ENCODE results near the gene AMT.
A peak's percentile ranks its signal among the peaks of the same experiment; 100 is the strongest.
"Not testable (repeated sequence)": the region's sequence is repeated elsewhere in the genome, so short reads cannot be mapped to it uniquely, and the experiment has no call there.

Gene AMT

DNA sequence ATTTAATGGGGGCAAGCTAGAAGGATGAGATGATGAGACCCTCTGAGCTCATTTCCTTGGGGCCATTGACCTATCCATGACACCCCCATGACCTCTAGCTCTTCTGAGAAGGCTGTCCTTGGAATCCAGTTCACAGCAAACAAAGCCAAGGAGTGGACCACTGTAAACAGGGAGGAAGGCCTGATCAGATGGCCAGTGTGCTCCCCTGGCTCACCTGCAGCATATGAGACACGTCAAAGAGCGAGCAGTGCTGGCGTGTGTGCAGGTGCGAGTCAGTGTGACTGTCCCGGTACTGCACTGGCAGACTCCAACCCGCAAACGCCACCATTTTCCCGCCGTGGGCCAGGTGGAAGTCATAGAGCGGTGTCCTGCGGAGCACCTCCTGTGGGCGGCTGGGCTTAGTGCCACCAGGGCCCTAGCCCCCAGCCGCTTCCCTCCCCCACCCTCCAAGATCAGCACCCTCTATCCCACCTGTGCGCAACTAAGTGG, 339 bp downstream of the AMT start:
- no peak for DNase-seq

DNA sequence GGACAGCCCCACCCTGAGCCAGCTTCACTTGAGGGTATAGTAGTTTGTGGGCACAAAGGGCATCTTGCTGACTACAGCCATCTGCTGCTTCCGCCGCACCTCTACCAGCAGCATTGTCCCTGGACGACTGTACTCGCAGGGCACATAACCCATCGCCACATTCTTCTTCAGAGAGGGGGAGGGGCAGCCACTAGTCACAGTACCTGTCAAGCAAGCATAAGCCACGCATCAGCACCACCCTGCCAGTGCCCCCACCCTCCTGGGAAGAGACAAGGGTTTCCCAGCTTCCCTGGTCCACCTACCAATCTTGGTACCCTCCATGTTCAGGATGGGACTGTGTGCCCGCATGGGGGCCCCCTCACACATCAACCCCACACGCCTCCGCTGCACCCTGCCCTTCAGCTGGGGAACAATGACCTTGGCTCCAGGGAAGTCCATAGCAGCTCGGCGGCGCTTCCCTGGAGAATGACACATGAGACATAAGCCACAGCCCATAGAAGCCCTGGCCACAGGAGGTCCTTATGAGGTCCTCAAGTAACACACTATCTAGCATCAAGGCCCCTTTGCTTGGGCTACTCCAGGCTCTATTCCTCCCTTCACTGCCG, 4.7 kb downstream of the AMT start:
- no peak for DNase-seq

DNA sequence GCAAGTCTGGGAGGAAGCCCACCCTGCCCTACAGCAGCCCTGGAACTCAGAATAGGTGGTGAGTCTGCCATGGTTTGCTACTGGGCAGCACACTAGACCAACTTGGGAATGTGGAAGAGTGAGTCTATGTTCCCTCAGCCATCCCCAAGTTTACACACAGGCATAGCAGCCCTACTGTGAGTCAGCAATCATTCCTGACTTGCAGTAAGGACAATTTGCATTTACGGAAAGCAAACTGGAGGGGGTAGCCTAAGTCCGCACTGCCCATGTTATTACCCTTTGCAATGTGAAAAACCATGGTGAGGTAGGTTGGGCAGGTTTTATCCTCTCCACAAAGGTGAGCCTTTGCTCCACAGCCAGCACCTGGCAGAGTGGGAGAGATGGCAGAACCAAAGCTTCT, 5.4 kb downstream of the AMT start:
- DNase-seq: no peak

DNA sequence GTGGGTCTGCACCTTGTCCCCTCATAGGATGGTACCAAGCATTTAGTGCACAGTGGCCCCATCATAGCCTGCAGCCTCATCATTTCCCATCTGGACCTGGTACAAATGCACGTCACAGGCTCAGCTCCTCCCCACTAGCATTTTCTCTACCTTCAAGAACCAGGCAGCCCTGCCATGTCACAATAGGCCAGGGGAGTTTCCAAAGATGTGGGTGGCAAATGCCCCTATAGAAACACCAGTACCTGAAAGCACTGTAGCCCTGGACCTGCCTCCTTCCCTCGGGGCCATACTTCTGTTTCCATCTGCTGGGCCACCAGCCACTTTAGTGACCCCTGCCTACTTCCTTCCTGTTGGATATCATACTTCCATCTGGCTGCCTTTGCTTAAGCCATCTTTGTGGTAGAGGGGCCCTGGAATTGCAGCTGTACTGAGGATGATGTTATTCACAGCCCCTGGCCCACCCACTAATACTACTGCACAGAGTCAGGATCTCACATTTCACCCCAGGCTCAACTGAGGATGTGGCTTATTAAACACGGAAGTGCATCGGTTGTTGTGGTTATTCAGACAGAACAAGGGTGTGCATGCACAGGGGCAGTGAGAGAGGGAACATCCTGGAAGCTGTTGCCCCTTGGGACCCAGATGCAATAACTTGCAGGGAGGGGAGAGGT, 6.2 kb downstream of the AMT start:
- no peak for DNase-seq

DNA sequence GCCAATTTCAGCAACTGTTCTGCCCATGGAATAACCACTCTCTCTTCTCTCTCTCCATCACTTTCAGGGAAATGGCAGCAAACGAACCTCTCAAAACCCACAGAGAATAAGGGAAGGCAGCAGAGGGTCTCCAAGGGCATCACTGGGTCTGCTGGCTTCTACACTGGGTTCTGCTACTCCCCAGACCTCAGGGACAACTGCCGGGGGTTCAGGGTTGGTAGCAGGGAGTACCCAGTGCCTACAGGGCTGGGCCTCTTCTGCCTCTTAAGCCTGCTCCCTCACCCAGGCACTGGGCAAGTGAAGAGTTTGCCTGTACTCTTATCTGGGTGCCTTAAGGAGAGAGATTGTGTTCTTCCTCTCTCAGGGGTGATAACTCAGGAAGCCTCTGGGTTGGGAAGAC, 7.5 kb downstream of the AMT start:
- no peak for DNase-seq

DNA sequence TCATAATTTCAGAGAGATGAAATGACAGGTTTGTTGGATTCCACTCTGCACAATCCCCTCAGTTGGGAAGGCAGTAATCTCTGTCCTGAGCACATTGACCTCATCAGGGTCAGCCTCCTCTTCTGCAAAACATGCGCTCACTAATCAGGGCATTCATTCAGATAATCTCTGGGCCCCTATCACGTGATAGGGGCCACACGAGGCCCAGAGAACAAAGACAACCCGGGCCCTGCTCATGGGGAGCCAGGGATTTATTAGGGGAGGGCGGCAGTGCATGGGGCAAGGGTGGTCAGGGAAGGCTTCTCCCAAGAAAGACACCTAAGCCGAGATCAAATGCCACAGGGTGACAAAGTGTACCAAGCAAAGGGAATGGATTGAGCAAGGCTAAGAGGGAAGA, 8.9 kb downstream of the AMT start:
- DNase-seq: no peak

DNA sequence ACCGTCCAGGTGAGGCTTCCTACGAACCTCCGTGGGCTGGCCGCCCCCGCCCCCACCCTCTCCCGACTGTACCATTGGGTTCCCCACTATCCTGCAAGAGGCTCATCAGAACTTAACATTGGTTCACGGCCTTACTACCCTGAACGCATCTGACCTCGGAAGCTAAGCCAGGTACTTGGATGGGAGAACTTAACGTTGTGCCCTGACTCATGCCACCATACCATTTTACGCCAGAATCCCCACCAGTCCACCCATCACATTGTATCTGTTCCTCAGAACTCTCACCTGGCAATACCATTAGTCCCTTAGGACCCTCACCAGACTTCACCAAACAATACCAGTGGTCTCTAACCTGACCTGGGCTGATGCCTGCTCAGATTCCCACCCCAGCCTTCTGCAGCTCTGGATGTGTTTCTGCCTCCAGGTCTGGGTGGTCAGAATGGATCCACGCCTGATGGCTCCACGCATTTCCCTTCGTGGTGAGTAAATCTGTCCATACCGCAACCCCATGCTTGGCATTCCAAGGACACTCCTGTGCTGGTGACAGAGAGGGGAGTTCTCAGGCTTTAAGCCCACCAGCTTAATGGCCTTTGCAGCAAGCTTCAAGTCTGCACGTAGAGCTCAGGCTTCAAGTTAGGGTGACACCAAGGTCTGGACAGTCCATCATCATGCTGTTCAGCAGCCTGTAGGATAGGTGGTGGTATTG, 9.5 kb downstream of the AMT start:
- no peak for DNase-seq

DNA sequence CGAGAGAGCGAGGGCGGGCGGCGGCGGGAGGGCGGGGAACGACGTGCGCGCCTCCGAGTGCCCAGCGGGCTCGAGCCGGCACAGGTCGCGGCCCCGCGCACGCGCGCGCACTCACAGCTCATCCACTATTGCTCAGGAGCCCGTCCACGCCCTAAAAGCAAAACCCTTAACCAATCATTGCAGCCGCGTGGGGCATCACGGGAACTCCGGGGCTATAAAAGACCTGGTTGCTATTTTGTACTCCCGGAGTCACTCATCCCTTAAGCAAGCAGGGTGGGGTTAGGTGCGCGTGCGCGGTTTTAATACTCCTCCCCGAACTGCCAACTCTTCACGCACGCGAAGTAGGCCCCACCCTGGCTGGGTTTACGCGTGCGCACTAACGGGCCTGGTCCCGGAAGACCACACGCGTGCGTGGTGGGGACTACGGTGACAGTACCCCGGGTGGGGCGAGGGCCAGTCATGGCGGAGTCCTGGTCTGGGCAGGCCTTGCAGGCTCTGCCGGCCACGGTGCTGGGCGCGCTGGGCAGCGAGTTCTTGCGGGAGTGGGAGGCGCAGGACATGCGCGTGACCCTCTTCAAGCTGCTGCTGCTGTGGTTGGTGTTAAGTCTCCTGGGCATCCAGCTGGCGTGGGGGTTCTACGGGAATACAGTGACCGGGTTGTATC, 10.2 kb downstream of the AMT start, which contains the start of the genes RHOA and TCTA:
RHOA (minus strand) TSS at position 9 of the 664 bp plus-strand sequence. CDS start 36,387 bp downstream, outside the sequence.
TCTA (plus strand) TSS at position 456 of the 664 bp plus-strand sequence; CDS start at position 460, 4 bp downstream.
- DNase-seq: peak; percentile 85

DNA sequence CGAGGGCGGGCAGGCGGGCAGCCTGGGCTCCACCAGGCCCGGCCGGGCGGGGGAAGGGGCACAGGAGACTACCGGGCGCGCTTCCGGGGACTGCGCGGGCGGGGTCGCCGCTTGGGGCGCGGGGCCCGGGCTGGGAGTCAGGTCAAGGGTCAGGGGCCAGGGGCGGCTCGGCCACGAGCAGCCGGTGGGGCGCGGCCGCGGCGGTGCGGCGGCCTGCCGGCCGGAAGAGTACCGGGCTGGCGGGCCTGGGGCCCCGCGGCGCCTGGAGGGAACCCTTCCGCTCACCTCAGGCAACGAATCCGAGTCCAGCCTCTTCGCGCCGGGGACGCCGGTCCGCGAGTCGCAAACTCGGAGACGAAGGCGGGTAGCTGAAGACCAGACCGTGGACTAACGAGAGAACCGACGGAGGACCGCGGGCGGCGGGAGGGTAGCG, 10.7 kb downstream of the AMT start:
- no peak for DNase-seq

DNA sequence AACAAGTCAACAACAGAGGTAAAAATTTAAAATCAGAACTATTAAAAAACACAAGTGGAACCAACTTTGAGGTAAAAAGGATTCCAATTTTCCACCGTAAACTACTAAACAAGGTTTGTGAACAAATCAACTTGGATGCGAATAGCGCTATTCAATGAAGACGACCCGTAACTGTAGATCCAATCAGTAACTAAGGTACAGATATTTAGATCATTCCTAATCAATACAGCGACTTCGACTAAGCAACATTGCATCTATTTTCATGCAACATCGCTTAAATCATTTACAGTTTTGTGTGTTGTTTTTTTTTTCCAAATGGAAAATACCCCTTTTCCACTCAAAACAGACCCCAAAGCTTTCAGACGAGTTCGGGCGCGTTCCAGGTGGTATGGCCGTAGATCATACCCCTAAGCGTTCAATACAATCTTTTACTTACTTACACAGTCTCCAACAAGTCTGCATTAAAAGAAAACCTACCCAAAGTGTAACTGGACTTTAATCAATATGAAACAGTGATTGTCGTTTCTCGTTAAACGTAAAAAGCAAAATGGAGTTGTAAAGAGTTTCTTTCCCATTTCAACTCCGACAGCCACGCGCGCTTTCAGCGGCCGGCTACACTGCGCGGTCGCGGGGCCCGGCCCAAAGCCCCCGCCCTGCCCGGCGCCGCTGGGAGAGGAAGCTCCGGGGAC, 11.3 kb downstream of the AMT start:
- no peak for DNase-seq

DNA sequence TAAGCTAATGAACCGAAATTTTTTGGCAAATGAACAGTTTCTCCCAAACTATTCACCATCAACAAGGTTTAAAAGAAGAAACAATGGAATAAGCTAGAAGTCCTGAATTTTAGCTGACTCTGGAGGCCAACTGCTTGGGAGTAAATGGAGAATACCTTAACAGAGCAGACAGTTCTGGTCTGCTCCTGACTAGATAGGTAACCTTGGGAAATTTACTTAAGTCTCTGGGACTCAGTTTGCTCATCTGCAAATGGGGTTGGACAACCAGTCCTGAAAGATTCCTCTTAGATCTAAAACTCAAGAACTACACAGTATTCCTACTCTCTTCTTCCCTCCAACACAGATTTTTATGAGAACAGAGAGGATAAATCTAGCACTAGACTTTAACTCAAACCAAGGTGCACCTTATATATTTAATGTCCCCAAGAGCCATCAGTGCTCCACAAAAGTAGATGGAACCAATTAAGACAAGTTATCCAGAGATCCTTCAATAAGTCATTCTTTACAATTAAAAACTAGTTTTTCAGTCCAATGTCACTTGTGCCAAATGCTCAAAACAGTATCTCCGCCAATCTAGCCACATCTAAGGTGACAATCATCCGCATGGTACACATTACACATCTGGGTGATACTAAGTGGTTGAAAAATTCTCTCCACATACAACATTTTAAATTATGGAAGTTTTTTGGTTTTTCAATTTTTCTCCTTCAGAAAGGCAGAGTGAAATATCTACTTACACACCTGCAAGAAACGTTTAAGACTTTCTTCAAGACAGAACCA, 12.0 kb downstream of the AMT start:
- no peak for DNase-seq

DNA sequence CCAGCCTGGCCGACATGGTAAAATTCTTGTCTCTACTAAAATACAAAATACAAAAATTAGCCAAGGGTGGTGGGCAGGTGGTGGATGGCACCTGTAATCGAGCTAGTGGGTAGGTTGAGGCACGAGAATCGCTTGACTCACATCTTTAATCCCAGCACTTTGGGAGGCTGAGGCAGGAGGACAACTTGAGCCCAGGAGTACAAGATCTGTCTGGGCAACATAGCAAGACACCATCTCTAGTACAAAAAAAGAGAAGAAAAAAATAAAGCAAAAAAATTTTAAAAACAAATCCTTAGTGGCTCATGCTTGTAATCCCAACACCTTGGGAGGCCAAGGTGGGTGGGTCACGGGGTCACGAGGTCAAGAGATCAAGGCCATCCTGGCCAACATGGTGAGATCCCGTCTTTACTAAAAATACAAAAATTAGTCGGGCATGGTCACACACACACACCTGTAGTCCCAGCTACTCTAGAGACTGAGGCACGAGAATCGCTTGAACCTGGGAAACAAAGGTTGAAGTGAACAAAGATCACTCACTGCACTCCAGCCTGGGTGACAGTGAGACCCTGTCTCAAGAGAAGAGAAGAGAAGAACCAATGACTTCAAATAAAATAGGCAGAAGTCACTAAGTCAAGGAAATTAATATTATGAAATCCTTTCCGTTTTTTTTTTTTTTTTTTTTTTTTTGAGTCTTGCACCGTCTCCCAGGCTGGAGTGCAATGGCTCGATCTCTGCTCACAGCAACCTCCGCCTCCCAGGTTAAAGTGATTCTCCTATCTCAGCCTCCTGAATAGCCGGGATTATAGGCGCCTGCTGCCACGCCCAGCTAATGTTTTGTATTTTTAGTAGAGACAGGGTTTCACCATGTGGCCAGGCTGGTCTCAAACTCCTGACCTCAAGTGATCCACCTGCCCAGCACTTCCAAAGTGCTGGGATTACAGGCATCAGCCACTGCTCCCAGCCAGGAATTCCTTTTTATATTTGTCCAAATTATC, 15.4 kb downstream of the AMT start:
- no peak for DNase-seq

DNA sequence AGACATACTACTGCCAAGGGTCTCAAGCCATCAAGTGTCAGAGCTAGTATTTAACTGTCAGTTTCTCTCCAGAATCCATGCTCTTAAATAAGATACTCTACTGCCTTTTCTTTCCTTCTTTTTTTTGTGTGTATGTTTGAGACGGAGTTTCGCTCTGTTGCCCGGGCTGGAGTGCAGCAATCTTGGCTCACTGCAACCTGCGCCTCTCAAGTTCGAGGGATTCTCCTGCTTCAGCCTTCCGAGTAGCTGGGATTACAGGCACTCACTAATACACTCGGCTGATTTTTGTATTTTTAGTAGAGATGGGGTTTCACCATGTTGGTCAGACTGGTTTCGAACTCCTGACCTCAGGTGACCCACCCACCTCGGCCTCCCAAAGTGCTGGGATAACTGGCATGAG, 16.7 kb downstream of the AMT start:
- not testable (repeated sequence) for DNase-seq

DNA sequence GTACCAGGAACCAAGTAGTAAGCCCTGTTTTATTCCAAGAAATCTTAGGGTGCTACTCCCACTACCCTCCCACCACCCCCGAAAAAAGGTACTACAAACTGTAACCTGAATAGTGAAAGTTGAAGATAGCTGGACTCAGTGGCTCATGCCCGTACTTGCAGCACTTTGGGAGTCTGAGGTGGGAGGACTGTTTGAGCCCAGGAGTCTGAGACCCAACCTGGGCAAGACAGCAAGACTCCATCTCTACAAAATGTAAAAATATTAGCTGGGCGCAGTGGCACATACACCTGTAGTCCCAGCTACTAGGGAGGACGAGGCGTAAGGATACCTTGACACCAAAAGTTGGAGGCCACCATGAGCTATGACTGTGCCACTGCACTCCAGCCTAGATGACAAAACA, 18.4 kb downstream of the AMT start:
- DNase-seq: no peak

DNA sequence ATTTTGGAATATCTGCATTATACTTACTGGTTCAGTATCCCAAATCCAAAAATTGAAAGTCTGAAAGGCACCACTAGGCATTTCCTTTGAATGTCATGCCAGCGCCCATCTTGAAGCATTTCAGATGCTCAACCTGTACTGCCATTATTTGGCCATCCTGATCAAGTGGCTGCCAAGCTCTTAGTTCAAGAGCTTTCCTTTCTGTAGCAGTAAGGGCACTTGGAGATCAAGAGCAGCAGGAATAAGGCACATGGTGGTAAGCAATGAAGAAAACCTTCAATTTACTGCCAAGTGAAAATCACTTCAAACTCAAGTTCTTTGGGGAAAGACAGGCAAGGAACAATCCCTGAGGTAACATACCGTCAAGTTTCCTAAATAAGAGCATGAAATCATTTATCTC, 20.5 kb downstream of the AMT start:
- DNase-seq: no peak

DNA sequence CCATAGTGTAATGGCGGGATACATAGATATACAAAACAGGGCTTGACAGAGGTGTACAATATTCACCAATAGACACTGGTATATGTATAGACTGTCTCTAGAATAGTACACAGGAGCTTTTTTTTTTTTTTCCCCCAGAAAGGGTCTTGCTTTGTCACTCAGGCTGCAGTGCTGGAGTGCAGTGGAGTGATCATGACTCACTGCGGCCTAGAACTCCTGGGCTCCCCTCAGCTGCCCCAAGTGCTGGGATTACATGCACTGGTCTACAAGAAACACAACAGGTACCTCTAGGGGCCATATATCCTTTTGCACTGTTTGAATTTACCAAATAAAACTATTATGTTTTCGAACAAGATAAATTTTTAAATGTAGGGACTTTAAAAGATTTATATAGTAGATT, 22.8 kb downstream of the AMT start:
- DNase-seq: no peak

DNA sequence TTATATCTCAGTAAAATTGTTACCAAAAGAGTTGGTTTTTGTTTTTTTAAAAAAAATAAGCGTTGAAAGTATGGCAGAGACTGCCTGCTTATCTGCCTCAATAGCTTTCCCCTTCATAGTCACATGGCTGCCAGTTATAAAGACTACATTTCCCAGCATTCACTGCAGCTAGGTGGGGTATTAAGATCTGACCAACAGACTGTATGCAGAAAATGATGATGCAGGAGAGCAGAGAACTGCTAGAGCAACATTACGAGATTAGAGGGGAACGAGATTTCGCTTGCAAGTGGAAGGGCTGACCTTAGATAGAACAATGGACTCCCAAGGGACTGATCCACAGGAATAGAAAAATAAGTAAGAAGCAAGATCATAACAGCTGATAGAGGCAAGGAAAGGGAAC, 24.8 kb downstream of the AMT start:
- DNase-seq: no peak

DNA sequence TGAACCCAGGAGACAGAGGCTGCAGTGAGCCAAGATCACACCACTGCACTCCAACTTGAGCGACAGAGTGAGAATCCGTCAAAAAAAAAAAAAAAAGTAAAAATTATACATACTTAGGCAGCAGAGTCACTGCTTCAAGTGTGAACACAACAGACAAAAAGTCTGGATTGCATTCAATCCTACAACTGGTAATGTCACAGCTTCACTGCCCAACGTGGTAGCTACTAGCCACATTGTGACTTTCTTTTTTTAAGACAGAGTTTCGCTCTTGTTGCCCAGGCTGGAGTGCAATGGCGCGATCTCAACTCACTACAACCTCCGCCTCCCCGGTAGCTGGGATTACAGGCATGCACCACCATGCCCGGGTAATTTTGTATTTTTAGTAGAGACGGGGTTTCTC, 31.0 kb downstream of the AMT start:
- not testable (repeated sequence) for DNase-seq

DNA sequence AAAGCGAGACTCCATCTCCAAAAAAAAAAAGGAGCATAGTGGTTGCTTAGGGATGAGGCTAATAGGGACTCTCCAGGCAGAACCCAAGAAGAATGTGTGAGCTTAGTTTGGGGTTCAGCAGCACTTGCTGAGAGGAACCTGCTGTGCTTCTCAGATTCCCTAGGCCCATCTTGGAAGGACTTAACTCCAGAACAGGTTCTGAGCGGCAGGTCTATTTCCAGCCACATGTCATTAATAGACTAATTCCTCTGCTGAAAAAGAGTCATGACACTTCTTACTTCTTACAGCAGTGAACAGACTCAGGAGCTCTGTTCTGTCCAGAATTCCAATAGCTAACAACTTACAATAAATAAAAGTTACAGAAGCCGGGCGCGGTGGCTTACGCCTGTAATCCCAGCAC, 33.0 kb downstream of the AMT start:
- no peak for DNase-seq

DNA sequence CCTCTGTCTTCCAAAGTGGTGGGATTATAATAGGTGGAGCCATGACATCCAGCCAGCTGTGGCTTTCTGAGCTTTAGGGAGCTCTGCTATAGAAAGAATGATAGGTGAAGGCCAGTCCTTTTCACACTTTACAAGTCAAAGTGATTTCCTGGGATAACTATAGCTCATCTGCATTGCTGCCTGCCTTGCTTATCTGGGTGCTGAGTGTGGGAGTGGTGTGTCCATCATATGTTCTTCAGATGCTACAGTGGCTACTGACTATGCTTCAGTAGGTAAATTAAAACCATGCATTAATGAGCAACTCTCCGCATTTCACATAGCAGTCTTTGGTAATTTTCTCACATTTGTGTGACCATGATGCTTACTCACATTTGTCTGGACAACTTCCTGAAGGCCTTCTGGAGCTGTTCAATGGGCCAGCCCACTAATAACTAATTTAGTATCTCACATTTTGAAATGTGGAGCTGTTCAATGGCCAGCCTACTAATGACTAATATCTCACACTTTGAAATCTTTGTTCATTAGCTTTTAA, 33.9 kb downstream of the AMT start:
- no peak for DNase-seq

Measured in NCI-H1436 treated with DMSO at 0.1 percent for 48 hours (cell line).